Gastrocnemius medialis (tissue), 4 donors: Measurements from ENCODE around the gene ANGEL2. TPM values are rescaled to one million over a fixed set of nuclear protein-coding genes. Genes with fewer than 3 reads are reported as not detected.
A peak's percentile ranks its signal among the peaks of the same experiment; 100 is the strongest.

ENCODE experiments used
- ATAC-seq, 2 donors: fragments of 150-250 bp; one replicate each; pipeline ENCODE4 v1.9.1; 2016
- DNase-seq, 2 donors: peaks; one replicate each; pipeline ENCODE4 v3.0.0-alpha.2; 2019
- H3K27ac ChIP-seq, 4 donors: fragments of 200-600 bp; sonication (generic); 1 replicate in 1 of 4; 2 replicates in 3 of 4; pipeline ENCODE4 v1.5.1; 2016 to 2018; ENCODE audit warnings: mild to moderate bottlenecking in 2 of 4, moderate library complexity in 1 of 4
- H3K27me3 ChIP-seq, 3 donors: fragments of 200-600 bp; sonication (generic) in 2 of 3; 1 replicate in 1 of 3; 2 replicates in 2 of 3; pipeline versions ENCODE4 v1.5.1 to v1.6.0; 2016 to 2019; ENCODE audit warnings: mild to moderate bottlenecking in 1 of 3, moderate library complexity in 1 of 3
- H3K36me3 ChIP-seq, 2 donors: fragments of 200-600 bp; sonication (generic) in 1 of 2; one replicate each; pipeline ENCODE4 v1.5.1; 2017 to 2018
- H3K4me1 ChIP-seq, 2 donors: fragments of 200-600 bp; sonication (generic) in 1 of 2; one replicate each; pipeline ENCODE4 v1.5.1; 2016 to 2017; ENCODE audit warnings: mild to moderate bottlenecking in 2 of 2
- H3K4me3 ChIP-seq, 4 donors: fragments of 200-600 bp; sonication (generic) in 3 of 4; 1 replicate in 1 of 4; 2 replicates in 3 of 4; pipeline ENCODE4 v1.5.1; 2016 to 2019; ENCODE audit warnings: mild to moderate bottlenecking in 2 of 4
- H3K9me3 ChIP-seq, 3 donors: fragments of 200-600 bp; sonication (generic) in 2 of 3; 1 replicate in 1 of 3; 2 replicates in 2 of 3; pipeline ENCODE4 v1.5.1; 2016 to 2019
- CTCF ChIP-seq, 5 experiments: fragments of 450-650 bp in 3 of 5; fragments of 200-600 bp in 2 of 5; sonication (generic) in 2 of 5; IDR thresholded peaks in 4 of 5; conservative IDR thresholded peaks in 1 of 5; 1 replicate in 4 of 5; 2 replicates in 1 of 5; pipeline ENCODE4 v1.5.1; 2016 to 2019; ENCODE audit warnings: antibody characterized with exemption in 5 of 5, mild to moderate bottlenecking in 3 of 5, moderate library complexity in 3 of 5
- POLR2A ChIP-seq, 2 donors: fragments of 450-650 bp; IDR thresholded peaks; one replicate each; pipeline ENCODE4 v1.6.1; 2017; ENCODE audit warnings: antibody characterized with exemption in 2 of 2, mild to moderate bottlenecking in 2 of 2, moderate library complexity in 2 of 2
- in situ Hi-C, 4 donors: fragments of 200-750 bp; cut with MboI; loops; one replicate each; pipeline versions ENCODE4 v1.15.0 to v1.8.0; 2017; ENCODE audit warnings: low sequenced_read_pairs in 4 of 4
- intact Hi-C: fragments of 100-400 bp; cut with DNase I; formaldehyde crosslinking; loops from one replicate; pipeline ENCODE4 v1.15.1; 2023; ENCODE audit warnings: low total_unique reads
- total RNA-seq, 4 donors: library from RNA; depleted of rRNA; stranded (reverse); fragments of >200 nt; gene quantifications; one replicate each; pipeline versions ENCODE4 v1.1.0 to v1.2.3, GENCODE V29; 2016

The ANGEL2 gene
- total RNA-seq, 4 donors from 2014 or later: 17.7 to 33.2 (median 25.1) TPM

GRCh38 chr1:213020016-213020415, 4.3 kb upstream of the ANGEL2 start:
- no peak for TF ChIP-seq CTCF (IDR thresholded peaks at IDR 0.05 in 4 of 5, conservative IDR thresholded peaks at IDR 0.05 in 1 of 5)
- no peak for TF ChIP-seq POLR2A (IDR thresholded peaks at IDR 0.05)
- no peak for ATAC-seq
- H3K27ac ChIP-seq: no peak overlapping the region
- intact Hi-C loops (no loop called here), in situ Hi-C loops (loop anchor here in 1 of 4 donors (25.0 kb wide), 1 partner anchor 983 kb away; the partner anchor contains the start of genes DTL and INTS7)
- no peaks in the 10 kb centered on the region for H3K9me3 ChIP-seq
- no peaks in the 10 kb centered on the region for H3K4me1 ChIP-seq
- DNase-seq: no peak
- H3K27me3 ChIP-seq: no peaks in the 10 kb centered on the region
- no peak overlapping the region for H3K4me3 ChIP-seq
- no peaks in the 10 kb centered on the region for H3K36me3 ChIP-seq

DNA sequence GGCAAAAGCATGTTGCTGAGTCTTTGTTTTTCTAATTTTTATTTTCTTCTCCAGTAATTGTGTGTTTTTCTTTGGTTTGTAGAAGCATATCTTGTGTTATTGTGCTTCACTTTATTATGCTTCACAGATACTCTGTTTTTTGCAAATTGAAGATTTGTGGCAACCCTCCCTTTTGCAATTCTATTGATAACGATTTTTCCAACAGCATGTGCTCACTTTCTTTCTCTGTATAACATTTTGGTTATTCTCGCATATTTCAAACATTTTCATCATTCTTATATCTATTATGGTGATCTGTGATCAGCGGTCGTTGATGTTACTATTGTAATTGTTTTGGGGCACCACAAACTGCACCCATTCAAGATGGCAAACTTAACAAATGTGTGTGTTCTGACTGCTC, 3.8 kb upstream of the ANGEL2 start:
- H3K4me3 ChIP-seq: no peak overlapping the region
- ATAC-seq (no peak), DNase-seq (no peak)
- H3K27ac ChIP-seq: no peak overlapping the region
- TF ChIP-seq CTCF (IDR thresholded peaks at IDR 0.05 in 4 of 5, conservative IDR thresholded peaks at IDR 0.05 in 1 of 5) (no peak), POLR2A (IDR thresholded peaks at IDR 0.05) (no peak)
- H3K36me3 ChIP-seq: no peaks in the 10 kb centered on the region
- peaks cover 4 to 5% of the 10 kb centered on the region in 2 donors for H3K4me1 ChIP-seq
- no peaks in the 10 kb centered on the region for H3K9me3 ChIP-seq
- no peaks in the 10 kb centered on the region for H3K27me3 ChIP-seq
- in situ Hi-C loops (loop anchor here in 2 of 4 donors (10.0 to 25.0 kb wide), 2 partner anchors 225 to 982 kb away; partner anchors contain the start of genes DTL (in 1 of the 2), INTS7 (in 1 of the 2), NSL1 (in 1 of the 2) and TATDN3 (in 1 of the 2)), intact Hi-C loops (loop anchor here (5.0 kb wide), 1 partner anchor 227 kb away; the partner anchor contains the start of genes NSL1 and TATDN3)

GRCh38 chr1:213017447-213018273, 2.0 kb upstream of the ANGEL2 start:
- in situ Hi-C loops: loop anchor here in 2 of 4 donors (10.0 to 25.0 kb wide), 2 partner anchors 223 to 980 kb away; partner anchors contain the start of genes DTL (in 1 of the 2), INTS7 (in 1 of the 2), NSL1 (in 1 of the 2) and TATDN3 (in 1 of the 2)

DNA sequence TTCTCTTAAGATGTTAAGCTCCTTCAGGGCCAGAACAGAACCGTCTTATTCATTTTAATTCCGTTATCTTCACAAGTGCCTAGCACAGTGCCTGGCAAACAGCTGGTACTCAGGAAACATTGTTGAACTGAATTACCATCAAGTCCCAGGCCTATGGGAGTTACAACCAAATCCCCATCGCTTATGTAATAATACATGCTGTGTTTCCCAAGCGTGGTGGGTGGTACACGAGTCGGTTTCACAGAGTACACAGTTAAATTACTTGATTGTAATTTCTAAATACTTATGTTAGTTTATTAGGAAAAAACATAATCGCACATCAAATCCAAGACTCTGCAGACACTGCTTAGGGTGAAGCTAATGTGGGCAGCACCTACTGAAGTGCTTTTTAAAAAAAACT, 1.0 kb downstream of the ANGEL2 start:
- H3K4me3 ChIP-seq: peak overlapping the region; percentile 64 to 96 (median 90)
- no peaks in the 10 kb centered on the region for H3K27me3 ChIP-seq
- DNase-seq (no peak), ATAC-seq (no peak)
- in situ Hi-C loops: loop anchor here in 2 of 4 donors (10.0 to 25.0 kb wide), 2 partner anchors 220 to 977 kb away; partner anchors contain the start of genes DTL (in 1 of the 2), INTS7 (in 1 of the 2), NSL1 (in 1 of the 2) and TATDN3 (in 1 of the 2)
- H3K4me1 ChIP-seq: peaks cover 16 to 20% of the 10 kb centered on the region in 2 donors
- intact Hi-C loops: loop anchor here (1.0 to 5.0 kb wide), 5 partner anchors 20 to 222 kb away; partner anchors contain the start of genes FLVCR1, NSL1, RPS6KC1 and TATDN3
- peak overlapping the region; percentile 81 to 92 (median 86) for H3K27ac ChIP-seq
- no peaks in the 10 kb centered on the region for H3K36me3 ChIP-seq
- TF ChIP-seq POLR2A (IDR thresholded peaks at IDR 0.05) (no peak), CTCF (IDR thresholded peaks at IDR 0.05 in 4 of 5, conservative IDR thresholded peaks at IDR 0.05 in 1 of 5) (no peak)
- no peaks in the 10 kb centered on the region for H3K9me3 ChIP-seq

More at GRCh38 chr1:213017447-213018273, 2.0 kb upstream of the ANGEL2 start:
- no peaks in the 10 kb centered on the region for H3K9me3 ChIP-seq
- peaks cover 16 to 20% of the 10 kb centered on the region in 2 donors for H3K4me1 ChIP-seq
- intact Hi-C loops: loop anchor here (5.0 kb wide), 1 partner anchor 225 kb away; the partner anchor contains the start of genes NSL1 and TATDN3
- no peak overlapping the region for H3K27ac ChIP-seq
- no peaks in the 10 kb centered on the region for H3K27me3 ChIP-seq
- ATAC-seq: no peak
- TF ChIP-seq CTCF (IDR thresholded peaks at IDR 0.05 in 4 of 5, conservative IDR thresholded peaks at IDR 0.05 in 1 of 5) (no peak), POLR2A (IDR thresholded peaks at IDR 0.05) (no peak)
- no peak overlapping the region for H3K4me3 ChIP-seq
- H3K36me3 ChIP-seq: no peaks in the 10 kb centered on the region
- no peak for DNase-seq
